ENCODE results near the gene RPL13A. TPM values are rescaled to one million over a fixed set of nuclear protein-coding genes. Genes with fewer than 3 reads are reported as not detected.

Gene RPL13A
- total and polyA plus RNA-seq, 9 of the 15 experiments (the other 6 are each of a cell fraction or from before 2014, with no cell fraction given): 1,744 to 5,482 (median 2,949) TPM

- TF ChIP-seq EP400 (IDR thresholded peaks at IDR 0.05): no peak
- no peak for TF ChIP-seq CBFA2T2 (conservative IDR thresholded peaks at IDR 0.05)
- no peak for TF ChIP-seq TCF15 (CRISPR knock-in tag; IDR thresholded peaks at IDR 0.05)
- TF ChIP-seq GMEB1 (CRISPR knock-in tag; IDR thresholded peaks at IDR 0.05): no peak
- TF ChIP-seq SIN3B (IDR thresholded peaks at IDR 0.05; ENCODE audit: low read depth): no peak
- no peak for TF ChIP-seq ZNF584 (CRISPR knock-in tag; IDR thresholded peaks at IDR 0.05; ENCODE audit: low read depth)
- TF ChIP-seq XRCC5 (IDR thresholded peaks at IDR 0.05; ENCODE audit: low read depth, low read length): no peak
- TF ChIP-seq POLR2AphosphoS5 (IDR thresholded peaks at IDR 0.05; ENCODE audit: control insufficient read depth, insufficient read depth, low read depth, low read length): no peak
- no peak for TF ChIP-seq NFE2L1 (tag; IDR thresholded peaks at IDR 0.05; ENCODE audit: borderline replicate concordance, low read depth)
- no peak for TF ChIP-seq ZNF239 (CRISPR knock-in tag; IDR thresholded peaks at IDR 0.05)
- TF ChIP-seq PTBP1 (IDR thresholded peaks at IDR 0.05; ENCODE audit: low read depth, low read length): no peak
- no peak for TF ChIP-seq POLR3A (IDR thresholded peaks at IDR 0.05; ENCODE audit: borderline replicate concordance, extremely low read depth, insufficient read depth, insufficient read length)
- no peak for TF ChIP-seq ILK (tag; IDR thresholded peaks at IDR 0.05; ENCODE audit: borderline replicate concordance, low read depth)
- 0 out of 4 replicates have a peak, but pooled peaks of 1 of the 2 experiments have one; percentile 5 for TF ChIP-seq RAD21 (CRISPR knock-in tag; conservative IDR thresholded peaks at IDR 0.05 in 1 of 2, IDR thresholded peaks at IDR 0.05 in 1 of 2)
- TF ChIP-seq ZFP91 (CRISPR knock-in tag; IDR thresholded peaks at IDR 0.05): no peak
- no peak for TF ChIP-seq ZNF324 (CRISPR knock-in tag; IDR thresholded peaks at IDR 0.05)
- TF ChIP-seq SP2 (IDR thresholded peaks at IDR 0.05; ENCODE audit: extremely low read depth, low read depth, low read length, poor library complexity, severe bottlenecking): no peak
- TF ChIP-seq FOXJ2 (tag; IDR thresholded peaks at IDR 0.05): no peak
- no peak for TF ChIP-seq PRMT5 (CRISPR knock-in tag; IDR thresholded peaks at IDR 0.05)
- TF ChIP-seq THRA (IDR thresholded peaks at IDR 0.05): no peak
Observed at GRCh38 chr19:49486710-49487276, 615 bp upstream of the RPL13A start (continued).
